HG02678 (cell line): ENCODE data around the gene DZIP1L.
"Not testable (repeated sequence)": the region's sequence is repeated elsewhere in the genome, so short reads cannot be mapped to it uniquely, and the experiment has no call there.

Source experiments
- ATAC-seq: cut with Tn5 transposase; IDR thresholded peaks from one replicate; pipeline ENCODE4 v1.9.1; 2021; ENCODE audit warnings: mild to moderate bottlenecking, moderate library complexity; ENCODE audit not compliant: unreplicated experiment

Gene DZIP1L

DNA sequence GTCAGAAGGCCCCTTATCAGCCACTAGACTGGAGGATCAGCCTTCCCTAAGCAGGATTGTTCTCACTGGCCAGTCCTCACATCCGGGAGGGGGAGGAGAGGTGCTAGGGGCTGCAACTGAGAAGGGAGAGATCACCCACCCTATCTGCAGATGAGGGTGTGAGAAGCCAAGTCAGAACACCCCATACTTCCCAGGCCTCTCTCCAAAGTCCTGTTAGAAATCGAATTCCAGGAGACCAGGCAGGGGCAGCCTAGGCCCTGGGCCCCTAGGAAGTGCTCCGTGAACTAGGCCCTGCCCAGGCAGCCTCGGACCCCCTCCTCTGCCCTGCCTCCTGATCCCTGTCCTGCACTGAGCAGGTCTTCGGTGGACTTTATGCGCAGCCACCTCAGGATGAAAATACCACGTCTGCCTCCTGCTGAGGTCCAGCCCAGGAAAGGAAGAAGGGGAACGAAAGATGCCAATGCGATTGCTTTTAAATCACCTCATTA, 933 bp downstream of the DZIP1L start:
- ATAC-seq: no peak

DNA sequence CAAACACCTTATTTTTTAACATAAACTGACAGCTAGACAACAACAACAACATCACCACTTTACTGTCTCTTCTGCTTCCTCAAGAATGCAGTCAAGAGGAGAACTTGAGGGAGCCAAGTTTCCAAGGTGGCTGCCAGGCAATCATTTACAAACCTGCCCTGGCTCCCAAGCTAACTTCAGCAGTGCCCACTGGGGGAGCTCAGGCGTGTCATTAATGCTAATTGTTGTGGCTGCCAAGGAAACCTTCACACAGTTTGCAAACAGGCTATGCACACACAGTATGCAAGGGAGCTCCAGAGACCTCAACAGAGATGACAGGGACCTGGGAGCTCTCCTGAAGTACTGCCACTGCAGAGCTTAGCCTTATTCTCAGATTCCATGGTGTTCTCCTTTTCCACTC, 2.1 kb downstream of the DZIP1L start:
- ATAC-seq: no peak

DNA sequence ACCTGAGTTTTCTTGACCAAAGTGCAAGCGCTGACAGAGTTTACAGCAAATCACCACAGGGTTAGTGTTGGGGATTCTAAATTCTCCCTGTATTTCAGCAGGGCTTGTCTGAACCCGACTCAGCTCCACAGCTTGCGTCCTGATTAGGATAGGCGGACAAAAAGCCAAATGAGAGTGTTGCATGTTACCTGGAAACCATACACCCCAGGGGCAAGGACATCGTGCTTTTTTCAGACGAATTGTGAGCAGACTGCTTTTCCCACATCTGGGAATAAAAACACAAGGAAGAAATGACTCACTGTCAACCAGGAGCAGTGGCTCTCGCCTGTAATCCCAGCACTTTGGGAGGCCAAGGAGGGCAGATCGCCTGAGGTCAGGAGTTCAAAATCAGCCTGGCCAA, 3.0 kb downstream of the DZIP1L start:
- no peak for ATAC-seq

DNA sequence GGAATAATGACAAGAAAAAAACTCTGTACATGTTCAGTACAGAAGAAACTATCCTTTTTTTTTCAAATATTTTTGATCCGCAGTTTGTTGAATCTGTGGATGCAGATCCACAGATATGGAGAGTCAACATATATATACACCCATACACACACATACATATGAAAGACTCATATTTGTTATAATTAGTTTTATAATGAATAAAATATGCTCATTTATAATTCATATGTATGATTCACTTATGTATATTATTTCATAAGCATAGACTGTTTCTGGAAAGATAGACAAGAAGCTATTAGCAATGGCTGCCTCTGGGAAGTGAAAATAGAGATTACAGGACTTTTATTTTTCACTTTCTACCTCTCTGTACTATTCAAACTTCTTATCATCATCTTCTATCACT, 9.8 kb downstream of the DZIP1L start:
- no peak for ATAC-seq

DNA sequence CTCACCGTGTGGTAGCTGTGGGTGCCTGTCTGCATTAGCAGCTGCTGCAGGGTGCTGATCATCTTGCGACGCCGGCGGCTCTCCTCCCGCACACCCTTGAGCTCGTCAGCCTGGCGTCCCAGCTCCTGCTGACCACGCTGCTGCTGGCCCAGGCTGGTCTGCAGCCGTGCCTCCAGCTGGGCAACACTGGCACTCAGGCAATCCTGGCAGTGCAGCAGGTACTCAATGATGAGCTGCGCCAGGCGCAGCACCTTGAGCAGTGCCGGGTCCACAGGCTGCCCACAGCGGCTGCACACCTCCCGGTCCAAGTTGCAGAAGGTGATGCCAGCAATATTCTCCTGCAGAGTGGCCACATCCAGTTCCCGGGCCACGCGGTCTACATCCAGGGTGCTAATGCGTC, 11.9 kb downstream of the DZIP1L start:
- no peak for ATAC-seq

DNA sequence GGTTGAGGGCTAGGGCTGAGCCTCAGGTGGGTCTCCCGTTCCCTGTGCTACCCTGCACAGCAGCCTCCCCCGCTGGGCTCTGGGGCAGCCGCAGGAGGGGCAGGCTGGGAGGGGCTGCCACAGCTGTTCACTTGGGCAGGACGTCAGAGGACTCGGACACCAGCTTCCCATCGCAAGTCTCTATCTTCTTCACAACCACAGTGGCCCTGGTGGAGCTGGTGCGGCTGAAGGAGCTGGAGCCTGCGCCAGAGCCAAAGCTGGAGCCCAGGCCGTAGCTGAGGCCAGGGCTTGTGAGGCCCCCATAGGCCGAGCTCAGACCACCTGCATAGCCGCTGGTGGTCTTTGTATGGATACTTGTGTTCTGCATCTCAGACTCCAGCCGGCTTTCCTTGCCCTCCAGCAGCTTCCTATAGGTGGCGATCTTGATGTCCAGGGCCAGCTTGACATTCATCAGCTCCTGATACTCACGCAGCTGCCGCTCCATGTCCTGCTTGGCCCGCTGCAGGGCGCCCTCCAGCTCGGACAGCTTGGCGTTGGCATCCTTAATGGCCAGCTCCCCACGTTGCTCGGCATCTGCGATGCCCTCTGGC, 14.0 kb downstream of the DZIP1L start:
- not testable (repeated sequence) for ATAC-seq

DNA sequence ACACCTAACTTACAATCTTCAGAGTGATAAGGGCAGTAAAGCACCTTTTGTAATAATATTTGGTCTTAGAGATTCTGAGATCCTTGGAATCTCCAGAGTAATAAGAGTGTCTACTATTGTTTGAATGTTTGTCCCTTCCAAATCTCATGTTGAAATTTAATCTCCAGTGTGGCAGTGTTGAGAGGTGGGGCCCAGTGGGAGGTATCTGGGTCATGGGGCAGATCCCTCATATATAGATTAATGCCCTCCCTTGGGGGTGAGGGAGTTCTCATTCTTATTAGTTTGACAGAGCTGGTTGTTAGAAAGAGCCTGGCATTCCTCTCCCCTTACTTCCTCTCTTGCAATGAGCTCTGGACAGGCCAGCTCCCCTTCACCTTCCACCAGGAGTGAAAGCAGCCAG, 16.0 kb downstream of the DZIP1L start:
- no peak for ATAC-seq

DNA sequence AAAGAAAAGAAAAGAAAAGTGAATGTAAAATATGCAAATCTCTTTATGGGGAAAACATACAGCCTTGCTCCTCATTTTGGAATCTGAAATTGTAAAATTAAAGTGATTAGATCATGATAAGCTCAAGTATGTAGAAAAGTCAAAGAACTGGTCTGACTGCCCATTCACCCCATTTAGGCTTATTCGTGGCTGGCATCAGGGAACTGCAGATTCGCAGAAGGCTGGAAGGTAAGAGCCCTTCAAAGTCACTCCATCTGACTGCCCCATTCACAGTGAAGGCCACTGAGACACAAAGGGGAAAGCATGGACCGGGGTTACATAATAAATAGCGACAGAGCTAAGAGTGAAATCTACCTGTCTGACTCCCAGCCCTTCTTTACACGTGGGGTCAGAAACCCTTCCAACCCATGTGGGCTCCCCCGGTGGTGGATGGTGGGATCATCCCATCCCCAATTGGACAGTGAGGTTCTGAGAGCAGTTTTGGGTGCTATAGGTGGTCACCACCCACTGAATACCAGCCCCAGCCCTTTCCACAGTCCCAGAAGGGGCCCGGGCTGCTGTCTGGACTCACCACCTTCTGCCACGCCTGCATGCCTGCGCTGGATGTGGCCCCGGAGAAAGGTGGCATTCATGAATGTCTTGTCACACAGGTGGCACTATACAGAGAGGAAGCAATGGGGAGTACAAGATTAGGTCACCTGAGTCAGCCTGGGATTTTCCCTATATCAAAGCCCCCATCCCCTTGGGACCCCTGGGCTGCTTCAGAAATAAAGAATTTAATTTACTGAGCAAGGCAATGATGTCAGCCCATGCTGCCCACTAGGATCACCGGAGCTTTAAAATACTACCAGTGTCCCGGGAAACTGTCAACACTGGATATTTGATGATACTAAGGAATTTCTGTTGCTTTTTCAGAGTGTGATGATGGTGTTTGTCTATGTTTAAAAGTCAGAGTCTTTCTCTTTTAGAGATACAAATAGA, 17.9 kb downstream of the DZIP1L start:
- peak; percentile 55 for ATAC-seq

DNA sequence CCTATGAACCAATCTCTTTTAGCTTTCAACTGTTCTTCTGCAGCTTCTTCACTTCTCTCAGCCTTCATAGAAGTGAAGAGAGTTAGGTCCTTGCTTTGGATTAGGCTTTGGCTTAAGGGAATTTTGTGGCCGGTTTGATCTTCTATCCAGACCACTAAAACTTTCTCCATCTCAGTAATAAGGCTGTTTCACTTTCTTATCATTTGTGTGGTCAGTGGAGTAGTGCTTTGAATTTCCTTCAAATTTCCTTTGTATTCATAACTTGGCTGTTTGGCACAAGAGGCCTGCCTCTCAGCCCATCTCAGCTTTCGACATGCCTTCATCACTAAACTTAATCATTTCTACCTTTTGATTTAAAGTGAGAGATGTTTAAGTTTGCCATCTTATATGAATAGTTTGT, 21.7 kb downstream of the DZIP1L start:
- ATAC-seq: no peak

DNA sequence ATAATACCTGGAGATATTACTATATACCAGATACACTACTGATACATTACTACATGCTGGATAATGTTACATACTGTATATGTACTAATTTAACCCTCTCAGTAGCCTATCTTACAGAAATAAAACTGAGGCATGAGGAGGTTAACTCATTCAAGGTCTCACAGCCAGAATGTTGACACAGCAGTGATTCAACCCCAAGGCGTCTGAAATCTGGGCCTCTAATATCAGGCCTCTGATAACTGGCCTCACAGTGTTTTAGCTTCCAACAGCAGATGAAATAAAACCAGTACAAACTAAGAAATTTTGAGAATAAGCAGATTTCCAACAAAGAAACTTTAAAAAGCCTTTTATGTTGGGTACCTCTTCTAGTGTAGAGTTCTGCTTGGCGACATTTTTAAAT, 23.4 kb downstream of the DZIP1L start:
- ATAC-seq: no peak

DNA sequence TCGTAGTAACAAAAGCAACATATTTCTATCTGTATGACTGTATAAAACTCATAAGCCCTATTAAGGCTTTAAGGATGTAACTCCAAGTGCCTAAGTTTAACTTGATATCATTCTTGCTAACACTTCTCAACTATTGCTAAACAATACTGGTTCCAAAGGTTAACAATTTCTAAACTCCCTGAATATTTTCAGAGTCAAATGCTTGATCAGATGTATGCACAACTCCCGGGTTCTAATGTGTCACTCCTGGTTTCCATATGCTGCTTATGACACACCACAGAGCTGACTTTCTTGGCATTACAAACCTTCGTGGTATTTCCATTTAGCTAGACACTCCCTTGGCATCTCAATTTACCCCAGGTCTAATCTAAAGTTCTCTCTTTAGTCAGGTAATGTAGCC, 26.3 kb downstream of the DZIP1L start:
- ATAC-seq: no peak

DNA sequence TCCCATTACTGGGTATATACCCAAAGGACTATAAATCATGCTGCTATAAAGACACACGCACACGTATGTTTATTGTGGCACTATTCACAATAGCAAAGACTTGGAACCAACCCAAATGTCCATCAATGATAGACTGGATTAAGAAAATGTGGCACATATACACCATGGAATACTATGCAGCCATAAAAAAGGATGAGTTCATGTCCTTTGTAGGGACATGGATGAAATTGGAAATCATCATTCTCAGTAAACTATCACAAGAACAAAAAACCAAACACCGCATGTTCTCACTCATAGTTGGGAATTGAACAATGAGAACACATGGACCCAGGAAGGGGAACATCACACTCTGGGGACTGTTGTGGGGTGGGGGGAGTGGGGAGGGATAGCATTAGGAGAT, 29.7 kb downstream of the DZIP1L start:
- ATAC-seq: not testable (repeated sequence)

DNA sequence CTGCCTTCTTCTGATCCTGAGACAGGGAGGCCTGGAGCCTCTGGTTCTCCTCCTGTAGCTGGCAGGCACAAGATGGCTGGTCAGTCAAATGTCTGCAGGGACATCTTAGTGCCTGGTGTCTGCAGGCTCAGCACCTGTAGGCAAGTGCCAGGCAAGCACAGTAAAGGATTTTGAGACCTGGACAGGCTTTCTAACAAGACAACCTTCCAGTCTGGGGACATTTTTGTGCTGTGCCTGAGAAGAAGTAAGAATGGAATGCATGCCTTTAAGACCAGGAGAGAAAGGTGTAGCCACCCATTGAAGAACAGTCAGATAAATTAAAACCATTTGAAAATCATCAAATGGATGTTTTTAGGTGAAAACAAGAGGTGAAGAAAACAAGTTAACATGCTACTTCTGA, 31.2 kb downstream of the DZIP1L start:
- no peak for ATAC-seq

DNA sequence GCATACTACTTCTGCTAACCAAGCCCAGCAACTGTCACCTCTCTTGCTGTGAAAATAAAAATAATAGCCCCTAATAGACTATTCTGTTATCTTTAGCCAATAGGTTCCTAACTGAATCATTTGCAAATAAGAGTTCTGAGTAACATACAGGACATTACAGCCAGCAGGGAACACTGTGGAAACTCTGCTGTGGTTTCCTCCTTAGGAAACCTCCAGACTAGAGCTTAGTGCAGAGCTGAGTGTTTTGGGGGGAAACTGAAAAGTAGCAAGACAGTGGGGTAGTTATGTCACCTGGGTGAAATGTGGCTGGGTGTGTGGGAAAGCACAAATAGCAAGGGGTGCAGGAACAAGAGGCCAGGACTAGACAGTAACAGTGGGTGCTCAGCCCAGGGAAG, 32.4 kb downstream of the DZIP1L start:
- no peak for ATAC-seq

DNA sequence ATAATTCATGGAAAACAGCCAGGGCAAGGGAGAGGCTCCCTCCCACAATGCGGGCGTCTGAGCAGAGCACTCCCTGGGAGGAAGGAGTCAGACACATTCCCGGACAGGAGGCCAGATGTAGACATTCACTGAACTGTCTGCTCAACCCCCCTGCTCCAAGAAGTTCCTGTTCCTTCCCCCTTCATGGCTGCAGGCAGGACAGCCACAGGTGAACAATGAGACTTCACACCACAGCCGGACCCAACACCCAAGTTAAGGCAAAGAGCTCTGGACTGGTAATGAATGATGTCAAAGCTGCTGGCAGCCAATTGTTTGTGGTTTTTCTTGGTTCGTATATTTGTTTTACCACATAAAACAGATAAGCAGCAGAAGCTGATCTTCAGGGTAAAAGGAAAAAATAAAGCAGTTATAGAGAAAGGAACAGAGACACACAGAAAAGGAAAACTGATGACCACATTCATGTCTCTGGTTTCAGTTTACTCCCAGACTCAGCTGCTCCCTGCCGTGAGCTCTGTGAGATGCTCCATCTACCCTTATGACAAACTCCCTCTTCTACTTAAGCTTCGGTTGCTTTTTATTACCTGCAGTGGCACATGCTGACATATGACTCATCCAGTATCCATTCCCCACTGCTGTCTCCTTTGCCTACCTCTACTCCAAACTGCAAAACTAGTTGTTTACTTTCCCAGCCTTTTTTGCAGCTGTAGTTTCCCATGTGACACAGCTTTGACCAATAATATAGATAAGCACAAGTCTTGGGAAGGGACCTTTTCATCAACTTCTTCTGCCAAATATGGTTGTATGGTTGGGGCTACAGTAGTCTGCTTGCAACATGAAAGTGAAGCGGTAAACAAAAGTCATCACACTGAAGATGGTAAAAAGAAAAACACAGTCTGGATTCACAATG, 33.1 kb downstream of the DZIP1L start:
- ATAC-seq: no peak

DNA sequence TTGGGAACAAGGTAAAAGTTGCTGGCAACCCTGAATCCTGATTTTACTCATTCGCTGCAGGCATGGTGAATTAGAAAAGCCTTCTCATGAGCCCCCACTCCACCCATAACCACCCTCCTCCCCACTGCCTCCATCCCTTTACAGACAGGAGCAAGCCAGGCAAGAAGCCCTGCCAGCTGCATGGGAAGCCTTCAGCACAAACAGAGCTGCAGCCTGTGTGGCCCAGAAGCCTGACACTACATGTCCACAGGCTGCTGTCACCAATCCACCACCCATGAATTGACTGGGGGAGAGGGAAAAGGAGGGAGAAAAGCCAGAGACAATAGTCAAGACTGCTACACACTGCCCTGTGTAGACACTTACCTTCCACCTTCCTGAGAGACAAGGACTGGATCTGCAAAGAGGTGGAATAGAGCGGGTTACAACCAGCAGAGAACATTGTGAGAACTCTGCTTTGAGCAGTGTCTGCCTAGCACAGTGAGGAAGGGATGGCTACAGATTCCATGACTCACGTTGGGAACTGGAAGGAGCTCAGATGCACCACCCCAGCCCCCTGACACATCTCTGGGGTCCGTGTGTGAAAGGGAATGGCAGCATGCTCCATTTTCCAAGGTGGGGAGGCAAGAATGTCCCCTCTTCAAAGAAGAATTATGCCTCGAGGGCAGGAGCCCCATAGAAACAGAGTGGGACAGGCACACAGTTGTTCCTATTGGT, 33.9 kb downstream of the DZIP1L start:
- ATAC-seq: no peak

DNA sequence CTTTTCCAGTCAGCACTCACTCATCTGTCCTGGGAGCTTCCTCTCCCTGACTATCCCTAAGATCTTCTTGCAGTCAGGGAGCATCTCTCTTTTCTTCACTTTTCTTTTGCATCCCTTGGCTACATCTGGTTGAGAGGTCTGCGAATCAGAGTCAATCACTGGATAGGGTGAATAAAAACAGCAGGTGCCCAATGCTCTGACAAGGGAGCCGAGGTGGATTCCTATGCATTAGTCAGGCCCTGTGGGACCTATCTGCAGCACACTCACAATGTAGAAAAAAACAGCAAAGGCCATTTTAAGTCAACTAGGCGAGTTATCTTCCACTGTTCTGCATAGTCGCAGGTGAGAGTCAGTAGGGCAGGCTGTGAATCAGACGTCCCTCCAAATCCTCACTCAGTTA, 35.5 kb downstream of the DZIP1L start:
- no peak for ATAC-seq

DNA sequence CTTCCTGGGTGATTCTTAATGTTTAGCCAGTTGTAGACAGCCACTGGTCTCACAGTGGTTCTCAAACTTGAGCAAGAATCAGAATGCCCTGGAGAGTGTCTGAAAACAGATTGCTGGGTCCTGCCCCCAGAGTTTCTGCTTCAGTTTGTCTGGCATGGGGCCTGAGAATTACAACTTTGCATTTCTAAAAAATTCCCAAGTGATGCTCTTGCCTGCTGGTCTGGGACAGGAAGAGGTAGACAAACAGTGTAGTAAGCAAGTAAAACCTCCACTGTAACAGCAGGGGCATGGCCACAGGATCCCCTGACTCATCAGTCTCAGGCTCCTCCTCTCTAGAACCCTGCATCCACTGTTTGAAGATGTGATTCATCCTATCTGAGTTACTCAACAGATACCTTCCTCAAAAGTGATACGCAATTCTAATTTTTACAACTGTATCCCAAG, 36.5 kb downstream of the DZIP1L start:
- no peak for ATAC-seq

DNA sequence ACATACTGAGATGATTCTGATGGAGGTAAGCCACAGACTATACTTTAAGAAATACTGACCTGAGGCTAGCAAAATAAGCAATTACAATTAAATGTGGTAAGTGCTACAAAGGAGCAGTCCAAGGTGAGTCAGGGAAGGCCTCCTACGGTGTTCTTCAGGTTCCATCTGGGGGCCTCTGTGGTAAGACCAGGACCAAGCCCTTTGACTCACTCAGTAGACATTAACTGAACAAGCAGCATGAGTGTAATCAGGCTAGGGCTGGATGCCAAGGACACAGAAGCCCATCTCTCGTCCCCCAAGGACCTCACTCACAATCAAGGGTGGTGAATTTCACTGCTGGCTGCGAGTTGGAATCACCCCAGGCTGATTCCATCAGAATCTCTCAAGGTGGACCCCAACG, 37.3 kb downstream of the DZIP1L start:
- no peak for ATAC-seq

DNA sequence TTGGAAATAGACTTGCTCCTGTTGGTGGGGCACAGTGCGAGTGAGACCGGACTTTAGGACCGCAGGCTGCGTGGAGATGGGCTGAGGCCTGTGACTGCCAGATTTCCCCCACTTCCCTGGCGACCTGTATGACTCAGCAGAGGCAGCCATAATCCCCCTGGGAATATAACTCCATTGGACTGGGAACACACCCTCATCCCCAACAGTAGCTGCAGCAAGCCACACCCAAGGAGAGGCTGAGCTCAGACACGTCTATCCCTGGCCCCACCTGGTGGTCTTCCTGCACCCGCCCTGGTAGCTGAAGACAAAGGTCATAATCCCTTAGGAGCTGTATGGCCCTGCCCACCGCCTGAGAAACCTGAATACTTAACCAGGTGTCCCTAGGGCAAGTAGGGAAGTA, 42.6 kb downstream of the DZIP1L start:
- no peak for ATAC-seq

DNA sequence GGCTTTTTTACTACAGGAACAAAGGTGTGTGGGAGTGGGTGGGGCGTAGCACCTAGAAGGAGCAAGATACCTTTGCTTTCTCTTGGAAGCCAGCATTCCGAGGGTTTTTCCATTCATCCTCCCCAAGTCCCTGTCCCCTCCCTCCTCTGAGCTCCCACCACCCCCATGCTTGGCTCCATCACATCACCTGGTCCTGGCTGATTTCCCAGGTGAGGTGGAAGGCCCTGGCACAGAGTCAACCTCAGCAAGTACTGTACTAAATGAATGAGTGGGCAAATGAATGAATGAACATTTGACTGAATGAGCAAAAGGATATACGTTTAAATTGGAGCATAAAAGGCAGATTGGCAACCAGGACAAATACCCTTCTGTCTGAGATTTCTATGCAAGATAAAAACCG, 45.4 kb downstream of the DZIP1L start:
- no peak for ATAC-seq
